ENCODE data around the gene PHIP.
A peak's percentile ranks its signal among the peaks of the same experiment; 100 is the strongest.
"Not testable (repeated sequence)": the region's sequence is repeated elsewhere in the genome, so short reads cannot be mapped to it uniquely, and the experiment has no call there.

PHIP gene

GRCh38 chr6:79078075-79078969 is at the start of gene PHIP:
PHIP (minus strand) TSS chr6:79078254; CDS start chr6:79078068, 186 bp downstream.
- peak; percentile 91 for DNase-seq

- DNase-seq = no peak
Observed at GRCh38 chr6:79127660-79128059, 49.6 kb upstream of the PHIP start.

- no peak for DNase-seq
Observed at GRCh38 chr6:79119217-79119616, 41.2 kb upstream of the PHIP start.

- DNase-seq = no peak
Observed at GRCh38 chr6:79117752-79118151, 39.7 kb upstream of the PHIP start.

- DNase-seq = no peak
Observed at GRCh38 chr6:79115553-79116182, 37.6 kb upstream of the PHIP start.

- no peak for DNase-seq
Observed at GRCh38 chr6:79111549-79111948, 33.5 kb upstream of the PHIP start.

GRCh38 chr6:79101164-79101563 is 23.1 kb upstream of the PHIP start:
- no peak for DNase-seq

- DNase-seq = no peak
Observed at GRCh38 chr6:79100304-79100703, 22.2 kb upstream of the PHIP start.

GRCh38 chr6:79094938-79095337 is 16.9 kb upstream of the PHIP start:
- DNase-seq = no peak

- DNase-seq = not testable (repeated sequence)
Observed at GRCh38 chr6:79091801-79092200, 13.7 kb upstream of the PHIP start.

- no peak for DNase-seq
Observed at GRCh38 chr6:79089552-79090404, 11.7 kb upstream of the PHIP start.

GRCh38 chr6:79084693-79085092 is 6.6 kb upstream of the PHIP start:
- DNase-seq = no peak

GRCh38 chr6:79082304-79082703 is 4.2 kb upstream of the PHIP start:
- DNase-seq = no peak

GRCh38 chr6:79081663-79082062 is 3.6 kb upstream of the PHIP start:
- DNase-seq = no peak

- DNase-seq = no peak
Observed at GRCh38 chr6:79079561-79080041, 1.5 kb upstream of the PHIP start.

GRCh38 chr6:79077715-79078074 is 359 bp downstream of the PHIP start:
- peak; percentile 67 for DNase-seq

- peak; percentile 73 for DNase-seq
Observed at GRCh38 chr6:79076782-79077641, 1.0 kb downstream of the PHIP start.

- DNase-seq = no peak
Observed at GRCh38 chr6:79076160-79076559, 1.9 kb downstream of the PHIP start.

- DNase-seq = no peak
Observed at GRCh38 chr6:79073888-79074287, 4.2 kb downstream of the PHIP start.

GRCh38 chr6:79072640-79073181 is 5.3 kb downstream of the PHIP start:
- no peak for DNase-seq

GRCh38 chr6:79071547-79071946 is 6.5 kb downstream of the PHIP start:
- no peak for DNase-seq
